Measurements from ENCODE around the gene NWD2.

NWD2 gene

GRCh38 chr4:37473807-37474206, 229.3 kb downstream of the NWD2 start:
- no peak overlapping the region for H3K4me3 ChIP-seq (ENCODE audit: low read depth in 1 of 2, low read length in 2 of 2)
- H3K36me3 ChIP-seq (ENCODE audit: control insufficient read depth in 1 of 2, insufficient read depth in 2 of 2, low read length in 2 of 2) = no peaks in the 10 kb centered on the region
- H3K4me1 ChIP-seq (ENCODE audit: control insufficient read depth in 1 of 2, insufficient read depth in 2 of 2, low read length in 2 of 2) = no peaks in the 10 kb centered on the region
- no peaks in the 10 kb centered on the region for H3K27me3 ChIP-seq (ENCODE audit: low read depth, low read length)
- no peaks in the 10 kb centered on the region for H3K9me3 ChIP-seq (ENCODE audit: control insufficient read depth in 1 of 2, low read length in 2 of 2)
- H3K27ac ChIP-seq (ENCODE audit: low read length) = no peak overlapping the region

- Histone ChIP-seq H3K27ac (ENCODE audit: low read length) (no peak overlapping the region), H3K4me1 (ENCODE audit: control insufficient read depth in 1 of 2, insufficient read depth in 2 of 2, low read length in 2 of 2) (no peaks in the 10 kb centered on the region), H3K4me3 (ENCODE audit: low read depth in 1 of 2, low read length in 2 of 2) (no peak overlapping the region), H3K9me3 (ENCODE audit: control insufficient read depth in 1 of 2, low read length in 2 of 2) (no peaks in the 10 kb centered on the region), H3K36me3 (ENCODE audit: control insufficient read depth in 1 of 2, insufficient read depth in 2 of 2, low read length in 2 of 2) (no peaks in the 10 kb centered on the region), H3K27me3 (ENCODE audit: low read depth, low read length) (no peaks in the 10 kb centered on the region)
These were observed 230.5 kb downstream of the NWD2 start for GRCh38 chr4:37475087-37475486.

- no peaks in the 10 kb centered on the region for H3K9me3 ChIP-seq (ENCODE audit: control insufficient read depth in 1 of 2, low read length in 2 of 2)
- no peak overlapping the region for H3K4me3 ChIP-seq (ENCODE audit: low read depth in 1 of 2, low read length in 2 of 2)
- no peaks in the 10 kb centered on the region for H3K36me3 ChIP-seq (ENCODE audit: control insufficient read depth in 1 of 2, insufficient read depth in 2 of 2, low read length in 2 of 2)
- H3K4me1 ChIP-seq (ENCODE audit: control insufficient read depth in 1 of 2, insufficient read depth in 2 of 2, low read length in 2 of 2) = no peaks in the 10 kb centered on the region
- no peak overlapping the region for H3K27ac ChIP-seq (ENCODE audit: low read length)
- no peaks in the 10 kb centered on the region for H3K27me3 ChIP-seq (ENCODE audit: low read depth, low read length)
These were observed 231.2 kb downstream of the NWD2 start for GRCh38 chr4:37475776-37476175.

- Histone ChIP-seq H3K4me1 (ENCODE audit: control insufficient read depth in 1 of 2, insufficient read depth in 2 of 2, low read length in 2 of 2) (no peaks in the 10 kb centered on the region), H3K27ac (ENCODE audit: low read length) (no peak overlapping the region), H3K36me3 (ENCODE audit: control insufficient read depth in 1 of 2, insufficient read depth in 2 of 2, low read length in 2 of 2) (no peaks in the 10 kb centered on the region), H3K27me3 (ENCODE audit: low read depth, low read length) (no peaks in the 10 kb centered on the region), H3K4me3 (ENCODE audit: low read depth in 1 of 2, low read length in 2 of 2) (no peak overlapping the region), H3K9me3 (ENCODE audit: control insufficient read depth in 1 of 2, low read length in 2 of 2) (no peaks in the 10 kb centered on the region)
These were observed 231.7 kb downstream of the NWD2 start for GRCh38 chr4:37476256-37476655.

- H3K4me3 ChIP-seq (ENCODE audit: low read depth in 1 of 2, low read length in 2 of 2) = no peak overlapping the region
- H3K36me3 ChIP-seq (ENCODE audit: control insufficient read depth in 1 of 2, insufficient read depth in 2 of 2, low read length in 2 of 2) = no peaks in the 10 kb centered on the region
- H3K9me3 ChIP-seq (ENCODE audit: control insufficient read depth in 1 of 2, low read length in 2 of 2) = no peaks in the 10 kb centered on the region
- H3K27ac ChIP-seq (ENCODE audit: low read length) = no peak overlapping the region
- H3K4me1 ChIP-seq (ENCODE audit: control insufficient read depth in 1 of 2, insufficient read depth in 2 of 2, low read length in 2 of 2) = no peaks in the 10 kb centered on the region
- no peaks in the 10 kb centered on the region for H3K27me3 ChIP-seq (ENCODE audit: low read depth, low read length)
These were observed 232.1 kb downstream of the NWD2 start for GRCh38 chr4:37476691-37477090.

- no peaks in the 10 kb centered on the region for H3K36me3 ChIP-seq (ENCODE audit: control insufficient read depth in 1 of 2, insufficient read depth in 2 of 2, low read length in 2 of 2)
- H3K9me3 ChIP-seq (ENCODE audit: control insufficient read depth in 1 of 2, low read length in 2 of 2) = no peaks in the 10 kb centered on the region
- H3K27ac ChIP-seq (ENCODE audit: low read length) = no peak overlapping the region
- no peaks in the 10 kb centered on the region for H3K4me1 ChIP-seq (ENCODE audit: control insufficient read depth in 1 of 2, insufficient read depth in 2 of 2, low read length in 2 of 2)
- H3K4me3 ChIP-seq (ENCODE audit: low read depth in 1 of 2, low read length in 2 of 2) = no peak overlapping the region
- no peaks in the 10 kb centered on the region for H3K27me3 ChIP-seq (ENCODE audit: low read depth, low read length)
These were observed 232.6 kb downstream of the NWD2 start for GRCh38 chr4:37477126-37477525.

- no peak overlapping the region for H3K27ac ChIP-seq (ENCODE audit: low read length)
- no peaks in the 10 kb centered on the region for H3K36me3 ChIP-seq (ENCODE audit: control insufficient read depth in 1 of 2, insufficient read depth in 2 of 2, low read length in 2 of 2)
- H3K4me3 ChIP-seq (ENCODE audit: low read depth in 1 of 2, low read length in 2 of 2) = no peak overlapping the region
- no peaks in the 10 kb centered on the region for H3K4me1 ChIP-seq (ENCODE audit: control insufficient read depth in 1 of 2, insufficient read depth in 2 of 2, low read length in 2 of 2)
- no peaks in the 10 kb centered on the region for H3K27me3 ChIP-seq (ENCODE audit: low read depth, low read length)
- no peaks in the 10 kb centered on the region for H3K9me3 ChIP-seq (ENCODE audit: control insufficient read depth in 1 of 2, low read length in 2 of 2)
These were observed 233.6 kb downstream of the NWD2 start for GRCh38 chr4:37478151-37478550.

GRCh38 chr4:37480509-37480908, 236.0 kb downstream of the NWD2 start:
- Histone ChIP-seq H3K27ac (ENCODE audit: low read length) (no peak overlapping the region), H3K4me1 (ENCODE audit: control insufficient read depth in 1 of 2, insufficient read depth in 2 of 2, low read length in 2 of 2) (no peaks in the 10 kb centered on the region), H3K9me3 (ENCODE audit: control insufficient read depth in 1 of 2, low read length in 2 of 2) (no peaks in the 10 kb centered on the region), H3K4me3 (ENCODE audit: low read depth in 1 of 2, low read length in 2 of 2) (no peak overlapping the region), H3K27me3 (ENCODE audit: low read depth, low read length) (no peaks in the 10 kb centered on the region), H3K36me3 (ENCODE audit: control insufficient read depth in 1 of 2, insufficient read depth in 2 of 2, low read length in 2 of 2) (no peaks in the 10 kb centered on the region)

GRCh38 chr4:37481547-37482122, 237.1 kb downstream of the NWD2 start:
- Histone ChIP-seq H3K27ac (ENCODE audit: low read length) (no peak overlapping the region), H3K4me3 (ENCODE audit: low read depth in 1 of 2, low read length in 2 of 2) (no peak overlapping the region), H3K4me1 (ENCODE audit: control insufficient read depth in 1 of 2, insufficient read depth in 2 of 2, low read length in 2 of 2) (no peaks in the 10 kb centered on the region)

GRCh38 chr4:37482236-37482913, 237.8 kb downstream of the NWD2 start:
- no peaks in the 10 kb centered on the region for H3K4me1 ChIP-seq (ENCODE audit: control insufficient read depth in 1 of 2, insufficient read depth in 2 of 2, low read length in 2 of 2)
- H3K9me3 ChIP-seq (ENCODE audit: control insufficient read depth in 1 of 2, low read length in 2 of 2) = no peaks in the 10 kb centered on the region
- no peak overlapping the region for H3K4me3 ChIP-seq (ENCODE audit: low read depth in 1 of 2, low read length in 2 of 2)
- H3K27ac ChIP-seq (ENCODE audit: low read length) = no peak overlapping the region
- no peaks in the 10 kb centered on the region for H3K36me3 ChIP-seq (ENCODE audit: control insufficient read depth in 1 of 2, insufficient read depth in 2 of 2, low read length in 2 of 2)
- H3K27me3 ChIP-seq (ENCODE audit: low read depth, low read length) = no peaks in the 10 kb centered on the region

More at GRCh38 chr4:37481547-37482122, 237.1 kb downstream of the NWD2 start:
- Histone ChIP-seq H3K9me3 (ENCODE audit: control insufficient read depth in 1 of 2, low read length in 2 of 2) (no peaks in the 10 kb centered on the region), H3K36me3 (ENCODE audit: control insufficient read depth in 1 of 2, insufficient read depth in 2 of 2, low read length in 2 of 2) (no peaks in the 10 kb centered on the region), H3K27me3 (ENCODE audit: low read depth, low read length) (no peaks in the 10 kb centered on the region)

GRCh38 chr4:37483610-37484009, 239.1 kb downstream of the NWD2 start:
- no peak overlapping the region for H3K27ac ChIP-seq (ENCODE audit: low read length)
- no peaks in the 10 kb centered on the region for H3K9me3 ChIP-seq (ENCODE audit: control insufficient read depth in 1 of 2, low read length in 2 of 2)
- H3K36me3 ChIP-seq (ENCODE audit: control insufficient read depth in 1 of 2, insufficient read depth in 2 of 2, low read length in 2 of 2) = no peaks in the 10 kb centered on the region
- H3K27me3 ChIP-seq (ENCODE audit: low read depth, low read length) = no peaks in the 10 kb centered on the region
- no peak overlapping the region for H3K4me3 ChIP-seq (ENCODE audit: low read depth in 1 of 2, low read length in 2 of 2)
- H3K4me1 ChIP-seq (ENCODE audit: control insufficient read depth in 1 of 2, insufficient read depth in 2 of 2, low read length in 2 of 2) = no peaks in the 10 kb centered on the region

- Histone ChIP-seq H3K27ac (ENCODE audit: low read length) (no peak overlapping the region), H3K27me3 (ENCODE audit: low read depth, low read length) (no peaks in the 10 kb centered on the region), H3K9me3 (ENCODE audit: control insufficient read depth in 1 of 2, low read length in 2 of 2) (no peaks in the 10 kb centered on the region), H3K36me3 (ENCODE audit: control insufficient read depth in 1 of 2, insufficient read depth in 2 of 2, low read length in 2 of 2) (no peaks in the 10 kb centered on the region), H3K4me1 (ENCODE audit: control insufficient read depth in 1 of 2, insufficient read depth in 2 of 2, low read length in 2 of 2) (no peaks in the 10 kb centered on the region), H3K4me3 (ENCODE audit: low read depth in 1 of 2, low read length in 2 of 2) (no peak overlapping the region)
These were observed 241.6 kb downstream of the NWD2 start for GRCh38 chr4:37486166-37486565.
